A549 (cell line): ENCODE measurements around the gene SOD3.

ENCODE experiments used
- BHLHE40 ChIP-seq: IDR thresholded peaks from 2 replicates; pipeline ENCODE4 v1.6.1; 2012; ENCODE audit warnings: low read depth, low read length, inconsistent platforms
- CHD4 ChIP-seq: fragments of 200-600 bp; sonication (generic); IDR thresholded peaks from 2 replicates; pipeline ENCODE4 v1.6.1; 2016; ENCODE audit warnings: antibody characterized with exemption, mild to moderate bottlenecking, borderline replicate concordance
- FOSB ChIP-seq: fragments of 250-450 bp; sonication (Bioruptor Pico); IDR thresholded peaks from 2 replicates; pipeline ENCODE4 v1.5.0; 2020; ENCODE audit warnings: mild to moderate bottlenecking, moderate library complexity
- GATA3 ChIP-seq: IDR thresholded peaks from 2 replicates; pipeline ENCODE4 v1.6.1; 2012; ENCODE audit warnings: borderline replicate concordance
- JUN ChIP-seq, 2 experiments: fragments of >200 bp; sonication (Bioruptor Twin); formaldehyde crosslinking; IDR thresholded peaks; 2 replicates in 1 of 2; 3 replicates in 1 of 2; pipeline ENCODE4 v1.6.1; 2016 to 2017
- JUNB ChIP-seq: fragments of >200 bp; sonication (Bioruptor Twin); formaldehyde crosslinking; IDR thresholded peaks from 2 replicates; pipeline ENCODE4 v1.6.1; 2016
- MYC ChIP-seq: IDR thresholded peaks from 2 replicates; pipeline ENCODE4 v1.6.1; 2012; ENCODE audit warnings: mild to moderate bottlenecking, inconsistent platforms, low read length, improper control_type of control experiment, borderline replicate concordance
- POLR2A ChIP-seq: IDR thresholded peaks from 2 replicates; pipeline ENCODE4 v1.6.1; 2012; ENCODE audit warnings: mild to moderate bottlenecking, low read length
- RCOR1 ChIP-seq: fragments of 150-350 bp; IDR thresholded peaks from 2 replicates; pipeline ENCODE4 v1.6.1; 2014; ENCODE audit warnings: antibody characterized with exemption, low read length, low read depth
- RFX5 ChIP-seq: fragments of 450-650 bp; IDR thresholded peaks from 2 replicates; pipeline ENCODE4 v1.7.1; 2014; ENCODE audit warnings: antibody characterized with exemption, mild to moderate bottlenecking, moderate library complexity
- TFCP2L1 ChIP-seq: fragments of 250-450 bp; sonication (Bioruptor Pico); IDR thresholded peaks from 2 replicates; pipeline ENCODE4 v1.5.0; 2021; ENCODE audit warnings: mild to moderate bottlenecking
- TF ChIP-seq, protein P1 (sequence below): fragments of >200 bp; sonication (Bioruptor Twin); formaldehyde crosslinking; IDR thresholded peaks from 3 replicates; pipeline ENCODE4 v1.5.1; 2016
- TF ChIP-seq, protein P2 (sequence below): fragments of 200-600 bp; sonication (generic); IDR thresholded peaks from 2 replicates; pipeline ENCODE4 v1.6.1; 2016; ENCODE audit warnings: antibody characterized with exemption, mild to moderate bottlenecking, moderate library complexity

DNA sequence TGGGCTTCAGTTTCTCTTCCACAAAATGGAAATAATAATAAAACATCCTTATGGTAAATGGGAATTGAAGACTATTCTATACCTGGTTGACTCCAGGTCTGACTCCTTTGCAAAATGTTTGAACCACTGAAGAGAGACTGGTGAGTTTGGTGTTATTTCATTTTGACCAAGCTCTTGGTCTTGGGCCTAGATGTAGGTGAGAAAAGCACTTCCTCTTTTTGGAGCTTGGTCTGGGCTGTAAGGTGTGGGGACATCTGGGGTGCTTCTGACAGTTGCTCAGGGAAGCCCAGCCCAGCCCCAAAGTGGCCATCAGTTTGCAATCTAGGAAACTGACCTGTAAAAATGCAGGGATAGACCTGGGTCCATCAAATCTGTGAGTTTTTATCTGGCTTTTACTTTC lies 26.8 kb upstream of the SOD3 start:
- no peak for TF ChIP-seq CHD4
- TF ChIP-seq, protein P1, sequence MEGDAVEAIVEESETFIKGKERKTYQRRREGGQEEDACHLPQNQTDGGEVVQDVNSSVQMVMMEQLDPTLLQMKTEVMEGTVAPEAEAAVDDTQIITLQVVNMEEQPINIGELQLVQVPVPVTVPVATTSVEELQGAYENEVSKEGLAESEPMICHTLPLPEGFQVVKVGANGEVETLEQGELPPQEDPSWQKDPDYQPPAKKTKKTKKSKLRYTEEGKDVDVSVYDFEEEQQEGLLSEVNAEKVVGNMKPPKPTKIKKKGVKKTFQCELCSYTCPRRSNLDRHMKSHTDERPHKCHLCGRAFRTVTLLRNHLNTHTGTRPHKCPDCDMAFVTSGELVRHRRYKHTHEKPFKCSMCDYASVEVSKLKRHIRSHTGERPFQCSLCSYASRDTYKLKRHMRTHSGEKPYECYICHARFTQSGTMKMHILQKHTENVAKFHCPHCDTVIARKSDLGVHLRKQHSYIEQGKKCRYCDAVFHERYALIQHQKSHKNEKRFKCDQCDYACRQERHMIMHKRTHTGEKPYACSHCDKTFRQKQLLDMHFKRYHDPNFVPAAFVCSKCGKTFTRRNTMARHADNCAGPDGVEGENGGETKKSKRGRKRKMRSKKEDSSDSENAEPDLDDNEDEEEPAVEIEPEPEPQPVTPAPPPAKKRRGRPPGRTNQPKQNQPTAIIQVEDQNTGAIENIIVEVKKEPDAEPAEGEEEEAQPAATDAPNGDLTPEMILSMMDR: no peak
- no peak for TF ChIP-seq BHLHE40
- TF ChIP-seq JUN (IDR thresholded peaks at IDR 0.05): no peak
- TF ChIP-seq, protein P2, sequence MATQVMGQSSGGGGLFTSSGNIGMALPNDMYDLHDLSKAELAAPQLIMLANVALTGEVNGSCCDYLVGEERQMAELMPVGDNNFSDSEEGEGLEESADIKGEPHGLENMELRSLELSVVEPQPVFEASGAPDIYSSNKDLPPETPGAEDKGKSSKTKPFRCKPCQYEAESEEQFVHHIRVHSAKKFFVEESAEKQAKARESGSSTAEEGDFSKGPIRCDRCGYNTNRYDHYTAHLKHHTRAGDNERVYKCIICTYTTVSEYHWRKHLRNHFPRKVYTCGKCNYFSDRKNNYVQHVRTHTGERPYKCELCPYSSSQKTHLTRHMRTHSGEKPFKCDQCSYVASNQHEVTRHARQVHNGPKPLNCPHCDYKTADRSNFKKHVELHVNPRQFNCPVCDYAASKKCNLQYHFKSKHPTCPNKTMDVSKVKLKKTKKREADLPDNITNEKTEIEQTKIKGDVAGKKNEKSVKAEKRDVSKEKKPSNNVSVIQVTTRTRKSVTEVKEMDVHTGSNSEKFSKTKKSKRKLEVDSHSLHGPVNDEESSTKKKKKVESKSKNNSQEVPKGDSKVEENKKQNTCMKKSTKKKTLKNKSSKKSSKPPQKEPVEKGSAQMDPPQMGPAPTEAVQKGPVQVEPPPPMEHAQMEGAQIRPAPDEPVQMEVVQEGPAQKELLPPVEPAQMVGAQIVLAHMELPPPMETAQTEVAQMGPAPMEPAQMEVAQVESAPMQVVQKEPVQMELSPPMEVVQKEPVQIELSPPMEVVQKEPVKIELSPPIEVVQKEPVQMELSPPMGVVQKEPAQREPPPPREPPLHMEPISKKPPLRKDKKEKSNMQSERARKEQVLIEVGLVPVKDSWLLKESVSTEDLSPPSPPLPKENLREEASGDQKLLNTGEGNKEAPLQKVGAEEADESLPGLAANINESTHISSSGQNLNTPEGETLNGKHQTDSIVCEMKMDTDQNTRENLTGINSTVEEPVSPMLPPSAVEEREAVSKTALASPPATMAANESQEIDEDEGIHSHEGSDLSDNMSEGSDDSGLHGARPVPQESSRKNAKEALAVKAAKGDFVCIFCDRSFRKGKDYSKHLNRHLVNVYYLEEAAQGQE: no peak
- no peak for TF ChIP-seq FOSB
- TF ChIP-seq POLR2A: no peak
- no peak for TF ChIP-seq RFX5
- TF ChIP-seq RCOR1: no peak
- TF ChIP-seq TFCP2L1 (CRISPR knock-in tag): no peak
- TF ChIP-seq JUNB: no peak
- no peak for TF ChIP-seq GATA3
- no peak for TF ChIP-seq MYC
